NCI-H2227 (cell line): ENCODE results near the gene ADAD2.

Experiments
- DNase-seq: peaks from one replicate; lab custom pipeline; 2025; ENCODE audit not compliant: unreplicated experiment; lab: John Stamatoyannopoulos, UW

Gene ADAD2

DNA sequence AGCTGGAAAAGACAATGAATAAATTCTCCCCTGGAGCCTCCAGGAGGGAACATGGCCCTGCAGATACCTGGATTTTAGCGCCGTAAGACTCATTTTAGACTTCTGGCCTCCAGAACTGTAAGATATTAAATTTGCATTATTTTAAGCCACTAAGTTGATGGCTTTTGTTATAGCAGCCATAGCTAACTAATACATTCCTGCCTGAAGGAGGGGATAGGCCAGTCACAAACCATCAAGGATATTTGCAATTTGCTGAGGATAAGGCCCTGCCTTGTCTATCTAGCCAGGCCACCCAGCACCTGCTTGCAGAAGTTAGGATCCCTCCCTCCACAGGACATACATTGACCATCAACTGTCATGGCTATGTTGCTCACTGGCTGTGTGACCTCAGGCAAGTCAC, 53.8 kb downstream of the ADAD2 start:
- DNase-seq = no peak

DNA sequence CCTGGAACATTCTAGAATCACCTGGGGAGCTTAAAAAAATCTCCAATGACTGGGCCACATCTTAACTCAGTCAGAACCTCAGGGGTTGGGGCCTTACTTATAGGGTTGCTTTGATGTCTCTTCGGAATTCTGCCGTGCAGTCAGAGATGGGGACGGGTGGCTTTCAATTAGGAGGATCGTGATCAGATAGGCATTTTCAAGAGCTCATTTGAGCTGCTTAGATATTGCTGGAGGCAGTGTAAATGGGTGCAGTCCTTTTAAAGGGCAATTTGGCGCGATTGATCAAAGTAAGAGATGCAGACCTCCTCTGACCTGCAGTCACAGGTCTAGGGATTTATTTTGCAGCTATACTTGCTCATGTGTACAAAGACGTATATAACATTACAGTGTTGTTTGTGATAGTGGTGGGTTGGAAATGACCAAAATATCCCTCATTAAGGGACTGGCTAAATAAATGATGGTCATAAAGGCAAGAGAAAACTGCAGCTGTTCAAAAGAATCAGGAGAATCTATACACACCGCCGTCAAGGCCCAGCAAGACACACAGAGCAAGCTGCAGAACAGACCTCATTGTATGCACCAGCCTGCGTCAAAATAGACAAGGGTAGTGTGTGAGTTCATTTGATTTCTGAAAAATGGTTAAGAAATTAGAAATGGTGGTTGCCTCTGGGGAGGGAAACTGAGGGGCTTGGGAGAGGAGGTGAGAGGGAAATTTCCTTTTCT, 55.2 kb downstream of the ADAD2 start:
- no peak for DNase-seq

DNA sequence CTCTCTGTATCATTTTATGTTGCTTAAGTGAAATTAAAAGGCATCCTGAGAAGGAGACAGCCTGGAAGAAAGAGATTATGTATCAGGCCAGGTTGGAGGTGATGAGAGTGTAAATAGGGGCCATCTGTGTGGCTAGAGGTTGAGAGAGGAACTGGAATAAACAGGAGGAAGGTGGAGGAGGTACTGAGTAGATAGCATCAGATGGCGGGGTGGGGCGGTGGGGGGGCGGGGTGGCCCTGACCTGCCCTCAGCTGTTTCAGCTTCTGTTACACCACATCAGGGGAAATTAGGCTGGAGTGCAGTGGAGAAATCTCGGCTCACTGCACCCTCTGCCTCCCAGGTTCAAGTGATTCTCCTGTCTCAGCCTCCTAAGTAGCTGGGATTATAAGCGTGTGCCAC, 55.7 kb downstream of the ADAD2 start:
- no peak for DNase-seq
